Measurements from ENCODE around the gene HID1.

GRCh38 chr17:74954115-74954514 lies 18.4 kb downstream of the HID1 start:
- no peak for TF ChIP-seq EZH2 (IDR thresholded peaks at IDR 0.05; ENCODE audit: insufficient read depth, poor library complexity, severe bottlenecking)
- TF ChIP-seq EZH2phosphoT487 (IDR thresholded peaks at IDR 0.05; ENCODE audit: insufficient read depth, low read depth): no peak
